KBM-7 (cell line): ENCODE measurements around the gene ATP5F1C.
"Not testable (repeated sequence)": the region's sequence is repeated elsewhere in the genome, so short reads cannot be mapped to it uniquely, and the experiment has no call there.

Source experiments
- DNase-seq: peaks from one replicate; pipeline ENCODE4 v3.0.0-alpha.2; 2015
- in situ Hi-C: fragments of 300-500 bp; cut with MboI; formaldehyde crosslinking; loops from 2 replicates; pipeline ENCODE4 v1.14.3; 2020; ENCODE audit warnings: low sequenced_read_pairs, low pct_unique_long_range_greater_than_20kb, mixed read lengths

The ATP5F1C gene

GRCh38 chr10:7789390-7789789 lies 1.4 kb downstream of the ATP5F1C start:
- in situ Hi-C loops = no loop called here

GRCh38 chr10:7792541-7792940 lies 4.6 kb downstream of the ATP5F1C start:
- in situ Hi-C loops = no loop called here
- DNase-seq = no peak

More at GRCh38 chr10:7789390-7789789, 1.4 kb downstream of the ATP5F1C start:
- DNase-seq = no peak

- in situ Hi-C loops = no loop called here
Observed at GRCh38 chr10:7794251-7795026, 6.5 kb downstream of the ATP5F1C start.

GRCh38 chr10:7795605-7796004 lies 7.6 kb downstream of the ATP5F1C start:
- no peak for DNase-seq

More at GRCh38 chr10:7794251-7795026, 6.5 kb downstream of the ATP5F1C start:
- no peak for DNase-seq

GRCh38 chr10:7797582-7797981 lies 9.6 kb downstream of the ATP5F1C start:
- in situ Hi-C loops = no loop called here
- no peak for DNase-seq

More at GRCh38 chr10:7795605-7796004, 7.6 kb downstream of the ATP5F1C start:
- in situ Hi-C loops = no loop called here

- DNase-seq = no peak
- in situ Hi-C loops = no loop called here
Observed at GRCh38 chr10:7802606-7803005, 14.6 kb downstream of the ATP5F1C start.

- in situ Hi-C loops = no loop called here
- DNase-seq = no peak
Observed at GRCh38 chr10:7804216-7804615, 16.2 kb downstream of the ATP5F1C start.

GRCh38 chr10:7804741-7805140 lies 16.8 kb downstream of the ATP5F1C start:
- no peak for DNase-seq
- in situ Hi-C loops = no loop called here

GRCh38 chr10:7808686-7809267 lies 20.8 kb downstream of the ATP5F1C start:
- in situ Hi-C loops = no loop called here
- DNase-seq = no peak

- in situ Hi-C loops = no loop called here
- DNase-seq = no peak
Observed at GRCh38 chr10:7810443-7810842, 22.5 kb downstream of the ATP5F1C start.

- in situ Hi-C loops = no loop called here
- no peak for DNase-seq
Observed at GRCh38 chr10:7811000-7811399, 23.0 kb downstream of the ATP5F1C start.

- DNase-seq, in situ Hi-C loops: not testable (repeated sequence)
Observed at GRCh38 chr10:7811743-7812142, 23.8 kb downstream of the ATP5F1C start.

- in situ Hi-C loops = no loop called here
- DNase-seq = no peak
Observed at GRCh38 chr10:7813481-7813880, 25.5 kb downstream of the ATP5F1C start.

- no peak for DNase-seq
- in situ Hi-C loops = no loop called here
Observed at GRCh38 chr10:7817576-7817975, 29.6 kb downstream of the ATP5F1C start.

GRCh38 chr10:7817984-7818294 lies 30.0 kb downstream of the ATP5F1C start:
- DNase-seq = no peak
- in situ Hi-C loops = no loop called here

GRCh38 chr10:7818295-7819120 lies 30.5 kb downstream of the ATP5F1C start, which contains the start of gene TAF3:
Gene TAF3, plus strand, starts transcription at chr10:7818505. Its CDS starts 205 bp downstream, at chr10:7818710.
- in situ Hi-C loops = no loop called here
- peak; percentile 88 for DNase-seq

- DNase-seq = peak; percentile 56
- in situ Hi-C loops = no loop called here
Observed at GRCh38 chr10:7819121-7819460, 31.1 kb downstream of the ATP5F1C start.

- DNase-seq = no peak
- in situ Hi-C loops = no loop called here
Observed at GRCh38 chr10:7824251-7824650, 36.3 kb downstream of the ATP5F1C start.

GRCh38 chr10:7826971-7827370 lies 39.0 kb downstream of the ATP5F1C start:
- in situ Hi-C loops = no loop called here
- no peak for DNase-seq

GRCh38 chr10:7829289-7829834 lies 41.4 kb downstream of the ATP5F1C start:
- in situ Hi-C loops = no loop called here
- DNase-seq = no peak
